ENCODE data around the gene BEST1. TPM values are rescaled to one million over a fixed set of nuclear protein-coding genes. Genes with fewer than 3 reads are reported as not detected.
"Not testable (repeated sequence)": the region's sequence is repeated elsewhere in the genome, so short reads cannot be mapped to it uniquely, and the experiment has no call there.

BEST1 gene
- total RNA-seq, 3 donors from 2014 or later = not detected

DNA sequence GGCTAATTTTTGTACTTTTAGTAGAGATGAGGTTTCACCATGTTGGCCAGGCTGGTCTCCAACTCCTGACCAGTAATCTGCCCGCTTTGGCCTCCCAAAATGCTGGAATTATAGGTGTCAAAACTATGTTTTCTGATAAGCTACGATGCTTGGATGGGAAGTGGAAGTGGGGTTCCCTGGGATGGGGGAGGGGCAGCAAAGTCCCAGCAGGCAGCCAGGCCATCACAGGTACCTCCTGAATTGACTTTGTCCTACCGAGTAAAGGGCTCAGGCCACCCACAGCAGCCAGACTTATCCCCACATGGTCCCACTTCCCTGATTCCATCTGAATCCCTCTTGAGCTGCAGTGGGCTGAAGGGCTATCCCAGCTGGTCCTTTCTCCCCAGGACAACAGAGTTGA lies 10.4 kb downstream of the BEST1 start:
- DNase-seq = no peak
- Mint-ChIP-seq H3K4me1 (ENCODE audit: low read depth) (peaks cover 45% of the 10 kb centered on the region), H3K27me3 (ENCODE audit: low read depth) (peaks cover 8% of the 10 kb centered on the region), H3K36me3 (ENCODE audit: insufficient read depth) (peaks cover 27% of the 10 kb centered on the region), H3K9me3 (no peaks in the 10 kb centered on the region), H3K4me3 (no peak overlapping the region)
- ATAC-seq = no peak

GRCh38 chr11:61961570-61962212 lies 11.5 kb downstream of the BEST1 start:
- DNase-seq = no peak
- H3K4me3 Mint-ChIP-seq = no peak overlapping the region
- H3K27me3 Mint-ChIP-seq (ENCODE audit: low read depth) = no peaks in the 10 kb centered on the region

DNA sequence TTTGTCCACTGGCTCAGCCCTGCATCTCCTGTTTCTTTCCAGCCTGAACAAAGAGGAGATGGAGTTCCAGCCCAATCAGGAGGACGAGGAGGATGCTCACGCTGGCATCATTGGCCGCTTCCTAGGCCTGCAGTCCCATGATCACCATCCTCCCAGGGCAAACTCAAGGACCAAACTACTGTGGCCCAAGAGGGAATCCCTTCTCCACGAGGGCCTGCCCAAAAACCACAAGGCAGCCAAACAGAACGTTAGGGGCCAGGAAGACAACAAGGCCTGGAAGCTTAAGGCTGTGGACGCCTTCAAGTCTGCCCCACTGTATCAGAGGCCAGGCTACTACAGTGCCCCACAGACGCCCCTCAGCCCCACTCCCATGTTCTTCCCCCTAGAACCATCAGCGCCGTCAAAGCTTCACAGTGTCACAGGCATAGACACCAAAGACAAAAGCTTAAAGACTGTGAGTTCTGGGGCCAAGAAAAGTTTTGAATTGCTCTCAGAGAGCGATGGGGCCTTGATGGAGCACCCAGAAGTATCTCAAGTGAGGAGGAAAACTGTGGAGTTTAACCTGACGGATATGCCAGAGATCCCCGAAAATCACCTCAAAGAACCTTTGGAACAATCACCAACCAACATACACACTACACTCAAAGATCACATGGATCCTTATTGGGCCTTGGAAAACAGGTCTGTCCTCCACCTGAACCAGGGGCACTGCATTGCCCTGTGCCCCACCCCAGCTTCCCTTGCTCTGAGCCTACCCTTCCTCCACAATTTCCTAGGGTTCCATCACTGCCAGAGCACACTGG lies 12.3 kb downstream of the BEST1 start:
- no peak for DNase-seq
- Mint-ChIP-seq H3K4me3 (no peak overlapping the region), H3K36me3 (ENCODE audit: insufficient read depth) (peaks cover 30% of the 10 kb centered on the region), H3K4me1 (ENCODE audit: low read depth) (peaks cover 47% of the 10 kb centered on the region), H3K9me3 (no peaks in the 10 kb centered on the region), H3K27me3 (ENCODE audit: low read depth) (no peaks in the 10 kb centered on the region)
- ATAC-seq = no peak

More at GRCh38 chr11:61961570-61962212, 11.5 kb downstream of the BEST1 start:
- peaks cover 47% of the 10 kb centered on the region for H3K4me1 Mint-ChIP-seq (ENCODE audit: low read depth)
- H3K36me3 Mint-ChIP-seq (ENCODE audit: insufficient read depth) = peaks cover 30% of the 10 kb centered on the region
- ATAC-seq = no peak
- H3K9me3 Mint-ChIP-seq = no peaks in the 10 kb centered on the region

GRCh38 chr11:61963016-61963281 lies 12.8 kb downstream of the BEST1 start:
- no peak for DNase-seq
- Mint-ChIP-seq H3K4me3 (no peak overlapping the region), H3K36me3 (ENCODE audit: insufficient read depth) (peaks cover 30% of the 10 kb centered on the region), H3K27me3 (ENCODE audit: low read depth) (no peaks in the 10 kb centered on the region), H3K4me1 (ENCODE audit: low read depth) (peaks cover 48% of the 10 kb centered on the region), H3K9me3 (no peaks in the 10 kb centered on the region)
- no peak for ATAC-seq

GRCh38 chr11:61963282-61964057 lies 13.3 kb downstream of the BEST1 start:
- Mint-ChIP-seq H3K4me3 (peak overlapping the region; percentile 93), H3K4me1 (ENCODE audit: low read depth) (peaks cover 51% of the 10 kb centered on the region), H3K27me3 (ENCODE audit: low read depth) (no peaks in the 10 kb centered on the region), H3K9me3 (no peaks in the 10 kb centered on the region), H3K36me3 (ENCODE audit: insufficient read depth) (peaks cover 30% of the 10 kb centered on the region)
- DNase-seq (no peak), ATAC-seq (no peak)

- Mint-ChIP-seq H3K27me3 (ENCODE audit: low read depth) (no peaks in the 10 kb centered on the region), H3K4me1 (ENCODE audit: low read depth) (peaks cover 51% of the 10 kb centered on the region), H3K4me3 (peak overlapping the region; percentile 93), H3K36me3 (ENCODE audit: insufficient read depth) (peaks cover 29% of the 10 kb centered on the region), H3K9me3 (no peaks in the 10 kb centered on the region)
- ATAC-seq (no peak), DNase-seq (no peak)
Observed at GRCh38 chr11:61964058-61964665, 14.0 kb downstream of the BEST1 start.

DNA sequence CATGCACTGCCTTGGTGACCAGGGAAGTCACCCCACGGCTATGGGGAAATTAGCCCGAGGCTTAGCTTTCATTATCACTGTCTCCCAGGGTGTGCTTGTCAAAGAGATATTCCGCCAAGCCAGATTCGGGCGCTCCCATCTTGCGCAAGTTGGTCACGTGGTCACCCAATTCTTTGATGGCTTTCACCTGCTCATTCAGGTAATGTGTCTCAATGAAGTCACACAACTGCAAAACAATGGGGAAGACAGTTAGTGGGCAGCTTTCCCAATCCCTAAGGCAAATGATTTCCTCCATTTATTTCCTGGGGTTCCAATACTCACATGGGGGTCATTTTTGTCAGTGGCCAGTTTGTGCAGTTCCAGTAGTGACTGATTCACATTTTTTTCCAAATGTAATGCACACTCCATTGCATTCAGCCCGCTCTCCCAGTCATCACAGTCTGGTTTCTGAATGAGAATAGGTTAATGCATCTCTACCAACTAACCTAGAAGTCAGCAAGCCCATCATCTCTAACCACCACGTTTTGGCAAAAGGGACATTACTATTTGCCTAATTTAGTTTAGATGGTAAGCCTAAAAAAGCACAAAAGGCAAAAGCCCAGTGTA lies 14.6 kb downstream of the BEST1 start:
- not testable (repeated sequence) for H3K9me3 Mint-ChIP-seq; ATAC-seq; H3K27me3 Mint-ChIP-seq (ENCODE audit: low read depth); DNase-seq
- H3K4me3 Mint-ChIP-seq = peak overlapping the region; percentile 93
- H3K4me1 Mint-ChIP-seq (ENCODE audit: low read depth) = peaks cover 54% of the 10 kb centered on the region
- peaks cover 29% of the 10 kb centered on the region for H3K36me3 Mint-ChIP-seq (ENCODE audit: insufficient read depth)

DNA sequence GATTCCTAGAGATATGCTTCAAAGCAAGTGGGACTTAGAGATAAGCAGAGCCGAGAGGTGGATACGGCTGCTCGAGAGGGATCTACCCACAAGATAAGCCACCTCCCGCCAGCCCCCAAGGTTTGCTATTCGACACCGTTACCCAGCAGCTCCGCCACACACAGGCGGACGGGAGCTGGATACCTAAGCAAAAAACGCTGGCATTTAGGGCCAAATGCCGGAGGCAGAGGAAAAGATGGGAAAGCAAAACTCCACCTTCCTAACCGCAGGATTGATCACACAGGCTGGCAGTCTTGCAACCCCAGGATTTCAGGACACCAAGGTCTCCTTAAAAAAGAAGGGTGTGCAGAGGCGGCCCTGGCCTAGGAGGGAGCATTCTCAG lies 16.6 kb downstream of the BEST1 start:
- DNase-seq = no peak
- H3K4me1 Mint-ChIP-seq (ENCODE audit: low read depth) = peaks cover 70% of the 10 kb centered on the region
- peak overlapping the region; percentile 93 for H3K4me3 Mint-ChIP-seq
- H3K36me3 Mint-ChIP-seq (ENCODE audit: insufficient read depth) = peaks cover 28% of the 10 kb centered on the region
- peak in 1 of 2 donors; percentile 19 for ATAC-seq
- H3K9me3 Mint-ChIP-seq = no peaks in the 10 kb centered on the region
- no peaks in the 10 kb centered on the region for H3K27me3 Mint-ChIP-seq (ENCODE audit: low read depth)

- Mint-ChIP-seq H3K4me1 (ENCODE audit: low read depth) (peaks cover 69% of the 10 kb centered on the region), H3K4me3 (peak within 1 kb of the TSS; percentile 93), H3K36me3 (ENCODE audit: insufficient read depth) (peaks cover 27% of the 10 kb centered on the region), H3K9me3 (no peaks in the 10 kb centered on the region), H3K27me3 (ENCODE audit: low read depth) (no peaks in the 10 kb centered on the region)
- peak; percentile 82 for DNase-seq
- peak; percentile 86 to 87 for ATAC-seq
Observed at GRCh38 chr11:61967116-61967923, 17.2 kb downstream of the BEST1 start, which contains the start of gene FTH1. Gene FTH1, minus strand, starts transcription at chr11:61967634. Its CDS starts 209 bp downstream, at chr11:61967425.

- DNase-seq (peak; percentile 12), ATAC-seq (peak in 1 of 2 donors; percentile 5)
- H3K27me3 Mint-ChIP-seq (ENCODE audit: low read depth) = no peaks in the 10 kb centered on the region
- peaks cover 25% of the 10 kb centered on the region for H3K36me3 Mint-ChIP-seq (ENCODE audit: insufficient read depth)
- H3K9me3 Mint-ChIP-seq = no peaks in the 10 kb centered on the region
- H3K4me3 Mint-ChIP-seq = peak overlapping the region; percentile 93
- peaks cover 70% of the 10 kb centered on the region for H3K4me1 Mint-ChIP-seq (ENCODE audit: low read depth)
Observed at GRCh38 chr11:61967924-61968757, 18.0 kb downstream of the BEST1 start.

GRCh38 chr11:61968758-61969390 lies 18.7 kb downstream of the BEST1 start:
- Mint-ChIP-seq H3K36me3 (ENCODE audit: insufficient read depth) (peaks cover 19% of the 10 kb centered on the region), H3K4me3 (peak overlapping the region; percentile 93), H3K4me1 (ENCODE audit: low read depth) (peaks cover 68% of the 10 kb centered on the region), H3K27me3 (ENCODE audit: low read depth) (no peaks in the 10 kb centered on the region), H3K9me3 (no peaks in the 10 kb centered on the region)
- no peak for ATAC-seq
- DNase-seq = no peak

DNA sequence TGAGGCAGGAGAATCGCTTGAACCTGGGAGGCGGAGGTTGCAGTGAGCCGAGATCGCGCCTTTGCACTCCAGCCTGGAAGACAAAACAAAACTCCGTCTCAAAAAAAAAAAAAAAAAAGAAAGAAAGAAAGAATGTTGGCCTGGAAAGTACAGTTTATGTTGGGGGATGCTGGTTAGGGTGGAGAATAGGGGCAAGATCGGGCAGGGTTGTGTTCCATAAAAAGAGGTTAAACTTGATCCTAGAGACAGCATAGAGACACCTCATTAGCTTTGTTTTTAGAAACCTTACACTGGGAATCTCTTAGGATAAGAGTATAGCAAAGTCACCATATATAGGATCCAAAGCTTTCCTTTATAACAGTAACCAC lies 19.2 kb downstream of the BEST1 start:
- H3K4me3 Mint-ChIP-seq = peak overlapping the region; percentile 16
- H3K9me3 Mint-ChIP-seq = no peaks in the 10 kb centered on the region
- peaks cover 14% of the 10 kb centered on the region for H3K36me3 Mint-ChIP-seq (ENCODE audit: insufficient read depth)
- ATAC-seq (no peak), DNase-seq (no peak)
- H3K27me3 Mint-ChIP-seq (ENCODE audit: low read depth) = no peaks in the 10 kb centered on the region
- peaks cover 63% of the 10 kb centered on the region for H3K4me1 Mint-ChIP-seq (ENCODE audit: low read depth)

All from activated T-cell treated with anti-CD3 and anti-CD28 coated beads, Interleukin-2, amount 50 U/mL, for 4 hours (primary cell).